Ovary (tissue), 3 donors: ENCODE measurements around the gene SIPA1L3.

Experiments used
- POLR2A ChIP-seq: fragments of 450-650 bp; IDR thresholded peaks from one replicate; pipeline ENCODE4 v1.6.1; 2017; ENCODE audit warnings: antibody characterized with exemption, mild to moderate bottlenecking, moderate library complexity
- TF ChIP-seq, protein P1 (sequence below), 3 donors: fragments of 450-650 bp in 2 of 3; fragments of 200-600 bp in 1 of 3; IDR thresholded peaks; one replicate each; pipeline versions ENCODE4 v1.5.1 to v1.8.0; 2016 to 2022; ENCODE audit warnings: antibody characterized with exemption in 3 of 3, mild to moderate bottlenecking in 1 of 3
- donor health status: DM: no; HTN: no; CAD: no.

DNA sequence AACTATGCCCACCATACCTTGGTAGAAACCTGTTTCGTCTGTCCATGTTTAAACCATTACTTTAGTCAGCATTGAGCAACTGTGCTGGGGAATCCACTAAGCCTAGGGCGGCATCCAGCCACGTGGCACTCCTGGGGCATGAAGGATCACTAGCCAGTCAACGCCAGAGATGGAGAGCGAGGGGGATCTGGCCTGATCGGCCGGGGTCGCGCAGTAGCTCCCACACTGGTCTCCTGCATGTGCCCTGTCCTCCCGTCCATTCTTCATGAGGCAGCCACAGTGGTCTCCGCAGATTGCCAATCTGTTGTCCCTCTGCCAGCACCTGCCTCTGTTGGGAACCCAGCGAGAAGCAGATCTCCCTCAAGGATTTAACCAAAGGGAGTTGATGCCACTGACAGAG lies 207.6 kb downstream of the SIPA1L3 start:
- TF ChIP-seq, protein P1, sequence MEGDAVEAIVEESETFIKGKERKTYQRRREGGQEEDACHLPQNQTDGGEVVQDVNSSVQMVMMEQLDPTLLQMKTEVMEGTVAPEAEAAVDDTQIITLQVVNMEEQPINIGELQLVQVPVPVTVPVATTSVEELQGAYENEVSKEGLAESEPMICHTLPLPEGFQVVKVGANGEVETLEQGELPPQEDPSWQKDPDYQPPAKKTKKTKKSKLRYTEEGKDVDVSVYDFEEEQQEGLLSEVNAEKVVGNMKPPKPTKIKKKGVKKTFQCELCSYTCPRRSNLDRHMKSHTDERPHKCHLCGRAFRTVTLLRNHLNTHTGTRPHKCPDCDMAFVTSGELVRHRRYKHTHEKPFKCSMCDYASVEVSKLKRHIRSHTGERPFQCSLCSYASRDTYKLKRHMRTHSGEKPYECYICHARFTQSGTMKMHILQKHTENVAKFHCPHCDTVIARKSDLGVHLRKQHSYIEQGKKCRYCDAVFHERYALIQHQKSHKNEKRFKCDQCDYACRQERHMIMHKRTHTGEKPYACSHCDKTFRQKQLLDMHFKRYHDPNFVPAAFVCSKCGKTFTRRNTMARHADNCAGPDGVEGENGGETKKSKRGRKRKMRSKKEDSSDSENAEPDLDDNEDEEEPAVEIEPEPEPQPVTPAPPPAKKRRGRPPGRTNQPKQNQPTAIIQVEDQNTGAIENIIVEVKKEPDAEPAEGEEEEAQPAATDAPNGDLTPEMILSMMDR (IDR thresholded peaks at IDR 0.05) = no peak
- TF ChIP-seq POLR2A = no peak
